ENCODE data around the gene COPS9. TPM values are rescaled to one million over a fixed set of nuclear protein-coding genes. Genes with fewer than 3 reads are reported as not detected.

The COPS9 gene
- total RNA-seq, 3 donors from 2014 or later = 174 to 267 (median 250) TPM

GRCh38 chr2:240111253-240111652, 24.9 kb downstream of the COPS9 start:
- H3K27me3 ChIP-seq = peaks cover 0 to 12% of the 10 kb centered on the region in 2 donors
- intact Hi-C loops (cut with DNase I; ENCODE audit: low total_unique reads) = no loop called here

DNA sequence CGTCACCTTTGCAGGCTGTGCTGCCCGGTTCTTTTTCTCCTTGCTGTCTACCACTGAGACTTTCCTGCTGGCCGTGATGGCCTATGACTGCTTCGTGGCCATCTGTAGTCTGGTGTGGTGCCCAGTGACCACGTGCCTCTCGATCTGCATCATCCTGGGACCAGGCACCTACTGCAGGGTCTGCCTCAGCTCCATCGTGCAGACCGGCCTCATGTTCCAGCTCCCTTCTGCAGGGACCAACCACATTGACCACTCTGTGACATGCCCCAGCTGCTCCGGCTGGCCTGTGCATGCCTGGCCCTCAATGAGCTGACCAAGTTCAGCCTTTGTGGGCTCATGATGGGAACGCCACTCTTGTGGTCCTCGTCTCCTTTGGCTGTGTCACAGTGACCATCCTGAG, 26.7 kb downstream of the COPS9 start:
- DNase-seq (ENCODE audit: low spot score in 2 of 2) = no peak
- H3K9me3 ChIP-seq = no peaks in the 10 kb centered on the region
- H3K4me1 ChIP-seq = no peaks in the 10 kb centered on the region
- intact Hi-C loops (cut with DNase I; ENCODE audit: low total_unique reads) = no loop called here
- no peaks in the 10 kb centered on the region for H3K36me3 ChIP-seq
- H3K27ac ChIP-seq = no peak overlapping the region
- peaks cover 0 to 12% of the 10 kb centered on the region in 2 donors for H3K27me3 ChIP-seq
- no peak overlapping the region for H3K4me3 ChIP-seq
- no peak for TF ChIP-seq POLR2AphosphoS5 (IDR thresholded peaks at IDR 0.05)
- no peak for TF ChIP-seq POLR2A (IDR thresholded peaks at IDR 0.05)
- no peak for TF ChIP-seq CTCF (IDR thresholded peaks at IDR 0.05)

More at GRCh38 chr2:240111253-240111652, 24.9 kb downstream of the COPS9 start:
- no peak for DNase-seq (ENCODE audit: low spot score in 2 of 2)
- no peaks in the 10 kb centered on the region for H3K36me3 ChIP-seq
- no peak overlapping the region for H3K4me3 ChIP-seq
- H3K9me3 ChIP-seq = no peaks in the 10 kb centered on the region
- TF ChIP-seq POLR2AphosphoS5 (IDR thresholded peaks at IDR 0.05) (no peak), POLR2A (IDR thresholded peaks at IDR 0.05) (no peak), CTCF (IDR thresholded peaks at IDR 0.05) (no peak)
- no peaks in the 10 kb centered on the region for H3K4me1 ChIP-seq
- H3K27ac ChIP-seq = no peak overlapping the region

- DNase-seq (ENCODE audit: low spot score in 2 of 2) = no peak
- intact Hi-C loops (cut with DNase I; ENCODE audit: low total_unique reads) = no loop called here
- H3K27ac ChIP-seq = no peak overlapping the region
- peaks cover 0 to 12% of the 10 kb centered on the region in 2 donors for H3K27me3 ChIP-seq
- no peaks in the 10 kb centered on the region for H3K36me3 ChIP-seq
- no peaks in the 10 kb centered on the region for H3K4me1 ChIP-seq
- TF ChIP-seq CTCF (IDR thresholded peaks at IDR 0.05) (no peak), POLR2A (IDR thresholded peaks at IDR 0.05) (no peak), POLR2AphosphoS5 (IDR thresholded peaks at IDR 0.05) (no peak)
- H3K4me3 ChIP-seq = no peak overlapping the region
- H3K9me3 ChIP-seq = no peaks in the 10 kb centered on the region
Measured at GRCh38 chr2:240107477-240107796, 28.7 kb downstream of the COPS9 start.

DNA sequence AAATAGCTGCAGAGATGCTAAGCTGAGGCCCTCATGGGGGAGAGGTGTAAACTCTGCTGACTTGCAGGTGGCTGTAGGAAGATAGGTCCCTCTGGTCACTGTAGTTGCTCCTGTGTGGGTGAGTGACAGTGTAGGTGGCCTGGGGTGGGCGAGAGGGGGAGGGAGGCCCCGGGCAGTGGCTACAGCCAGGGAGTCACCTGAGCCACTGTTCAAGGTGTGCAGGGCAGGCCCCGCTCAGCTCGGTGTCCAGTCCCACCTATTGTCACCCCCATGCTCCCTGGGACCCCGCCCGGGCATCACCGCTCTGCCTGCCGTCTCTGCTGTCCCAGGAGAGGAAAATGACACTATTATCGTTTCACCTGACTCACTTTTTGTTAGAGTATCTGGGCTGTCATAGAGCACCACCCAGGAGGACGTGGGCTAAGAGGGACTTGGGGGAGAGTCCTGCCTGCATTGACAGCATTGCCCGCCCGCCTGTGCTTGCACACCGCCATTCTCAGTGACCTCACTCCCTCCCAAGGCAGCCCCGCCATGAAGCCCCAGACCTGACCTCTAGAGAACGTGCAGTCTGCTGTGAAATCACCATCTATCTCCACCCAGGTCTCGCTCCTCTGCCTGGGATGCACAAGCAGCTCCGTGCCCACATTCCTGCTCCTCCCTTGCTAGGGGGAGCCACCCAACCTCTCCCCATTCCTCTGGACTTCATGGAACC, 29.2 kb downstream of the COPS9 start:
- no peaks in the 10 kb centered on the region for H3K4me1 ChIP-seq
- no peak overlapping the region for H3K4me3 ChIP-seq
- H3K27me3 ChIP-seq = peaks cover 0 to 12% of the 10 kb centered on the region in 2 donors
- no peak overlapping the region for H3K27ac ChIP-seq
- H3K9me3 ChIP-seq = no peaks in the 10 kb centered on the region
- H3K36me3 ChIP-seq = no peaks in the 10 kb centered on the region
- intact Hi-C loops (cut with DNase I; ENCODE audit: low total_unique reads) = no loop called here
- TF ChIP-seq POLR2AphosphoS5 (IDR thresholded peaks at IDR 0.05) (no peak), CTCF (IDR thresholded peaks at IDR 0.05) (no peak), POLR2A (IDR thresholded peaks at IDR 0.05) (no peak)
- peak in 1 of 2 donors; percentile 43 for DNase-seq (ENCODE audit: low spot score in 2 of 2)

GRCh38 chr2:240105982-240106381, 30.1 kb downstream of the COPS9 start:
- no peak overlapping the region for H3K27ac ChIP-seq
- peaks cover 0 to 12% of the 10 kb centered on the region in 2 donors for H3K27me3 ChIP-seq
- H3K36me3 ChIP-seq = no peaks in the 10 kb centered on the region
- no peaks in the 10 kb centered on the region for H3K4me1 ChIP-seq
- no peak overlapping the region for H3K4me3 ChIP-seq
- no peak for DNase-seq (ENCODE audit: low spot score in 2 of 2)
- intact Hi-C loops (cut with DNase I; ENCODE audit: low total_unique reads) = no loop called here
- H3K9me3 ChIP-seq = no peaks in the 10 kb centered on the region
- TF ChIP-seq POLR2AphosphoS5 (IDR thresholded peaks at IDR 0.05) (no peak), POLR2A (IDR thresholded peaks at IDR 0.05) (no peak), CTCF (IDR thresholded peaks at IDR 0.05) (no peak)
